ENCODE measurements around the gene SCEL. TPM values are rescaled to one million over a fixed set of nuclear protein-coding genes. Genes with fewer than 3 reads are reported as not detected.

SCEL gene
- total RNA-seq, 6 experiments from 2014 or later, result not detected

GRCh38 chr13:77497835-77498234, 37.7 kb upstream of the SCEL start:
- Mint-ChIP-seq H3K27ac (no peak overlapping the region), H3K4me1 (ENCODE audit: low read depth) (no peaks in the 10 kb centered on the region), H3K9me3 (no peaks in the 10 kb centered on the region), H3K4me3 (no peak overlapping the region), H3K27me3 (ENCODE audit: insufficient read depth) (peaks cover 18% of the 10 kb centered on the region), H3K36me3 (ENCODE audit: low read depth) (no peaks in the 10 kb centered on the region)
- DNase-seq, result no peak
- TF ChIP-seq CTCF (IDR thresholded peaks at IDR 0.05), result no peak

GRCh38 chr13:77502104-77502720, 33.3 kb upstream of the SCEL start:
- Mint-ChIP-seq H3K27me3 (ENCODE audit: insufficient read depth) (peaks cover 18% of the 10 kb centered on the region), H3K36me3 (ENCODE audit: low read depth) (no peaks in the 10 kb centered on the region), H3K4me3 (no peak overlapping the region), H3K9me3 (no peaks in the 10 kb centered on the region), H3K27ac (no peak overlapping the region), H3K4me1 (ENCODE audit: low read depth) (no peaks in the 10 kb centered on the region)
- DNase-seq, result no peak
- no peak for TF ChIP-seq CTCF (IDR thresholded peaks at IDR 0.05)

- no peak for TF ChIP-seq CTCF (IDR thresholded peaks at IDR 0.05)
- Mint-ChIP-seq H3K36me3 (ENCODE audit: low read depth) (no peaks in the 10 kb centered on the region), H3K9me3 (no peaks in the 10 kb centered on the region), H3K27ac (no peak overlapping the region), H3K4me1 (ENCODE audit: low read depth) (peaks cover 10% of the 10 kb centered on the region), H3K4me3 (no peak overlapping the region), H3K27me3 (ENCODE audit: insufficient read depth) (peaks cover 13% of the 10 kb centered on the region)
- DNase-seq, result no peak
Measured at GRCh38 chr13:77503398-77503797, 32.1 kb upstream of the SCEL start.

GRCh38 chr13:77506874-77507273, 28.6 kb upstream of the SCEL start:
- Mint-ChIP-seq H3K27me3 (ENCODE audit: insufficient read depth) (peaks cover 4% of the 10 kb centered on the region), H3K4me1 (ENCODE audit: low read depth) (peaks cover 23% of the 10 kb centered on the region), H3K4me3 (no peak overlapping the region), H3K36me3 (ENCODE audit: low read depth) (no peaks in the 10 kb centered on the region), H3K9me3 (no peaks in the 10 kb centered on the region), H3K27ac (no peak overlapping the region)
- peak; percentile 47 for TF ChIP-seq CTCF (IDR thresholded peaks at IDR 0.05)
- DNase-seq, result no peak

GRCh38 chr13:77507931-77508776, 27.4 kb upstream of the SCEL start:
- no peaks in the 10 kb centered on the region for H3K9me3 Mint-ChIP-seq
- no peak for TF ChIP-seq CTCF (IDR thresholded peaks at IDR 0.05)
- no peak overlapping the region for H3K27ac Mint-ChIP-seq
- peaks cover 23% of the 10 kb centered on the region for H3K4me1 Mint-ChIP-seq (ENCODE audit: low read depth)
- DNase-seq, result peak; percentile 52
- H3K27me3 Mint-ChIP-seq (ENCODE audit: insufficient read depth), result no peaks in the 10 kb centered on the region; the same call in none of the 2 replicates
- H3K4me3 Mint-ChIP-seq, result no peak overlapping the region
- H3K36me3 Mint-ChIP-seq (ENCODE audit: low read depth), result no peaks in the 10 kb centered on the region

All from HFFc6 (cell line).